ENCODE results near the gene DDT. TPM values are rescaled to one million over a fixed set of nuclear protein-coding genes. Genes with fewer than 3 reads are reported as not detected.
"Not testable (repeated sequence)": the region's sequence is repeated elsewhere in the genome, so short reads cannot be mapped to it uniquely, and the experiment has no call there.

DDT gene
- total RNA-seq, 1 experiment from 2014 or later: 42.0 TPM

- H3K9me2 ChIP-seq (ENCODE audit: insufficient read depth); POLR2A ChIA-PET (ENCODE audit: unreplicated experiment); intact Hi-C loops (cut with micrococcal nuclease; ENCODE audit: unreplicated experiment); H4K20me1 ChIP-seq (ENCODE audit: insufficient read depth); H3F3A ChIP-seq (ENCODE audit: insufficient read depth, low read depth); H3K4me2 ChIP-seq; H3K27ac ChIP-seq; CTCF ChIA-PET; H3K79me2 ChIP-seq (ENCODE audit: low read depth); H3K4me3 ChIP-seq; H3K27me3 ChIP-seq (ENCODE audit: insufficient read depth, low read depth); BruUV-seq (replicated peaks); H3K9me3 ChIP-seq (ENCODE audit: insufficient read depth, low read depth); H3K36me3 ChIP-seq (ENCODE audit: low read depth); H2AFZ ChIP-seq; H3K4me1 ChIP-seq (replicated peaks; ENCODE audit: insufficient read depth); DNase-seq: not testable (repeated sequence)
Measured at GRCh38 chr22:23947391-23947790, 26.9 kb downstream of the DDT start.

- H3K27ac ChIP-seq; H3K4me1 ChIP-seq (replicated peaks; ENCODE audit: insufficient read depth); POLR2A ChIA-PET (ENCODE audit: unreplicated experiment); H3K27me3 ChIP-seq (ENCODE audit: insufficient read depth, low read depth); H3F3A ChIP-seq (ENCODE audit: insufficient read depth, low read depth); intact Hi-C loops (cut with micrococcal nuclease; ENCODE audit: unreplicated experiment); H3K36me3 ChIP-seq (ENCODE audit: low read depth); H3K9me3 ChIP-seq (ENCODE audit: insufficient read depth, low read depth); H3K4me2 ChIP-seq; H2AFZ ChIP-seq; H3K9me2 ChIP-seq (ENCODE audit: insufficient read depth); H4K20me1 ChIP-seq (ENCODE audit: insufficient read depth); BruUV-seq (replicated peaks); CTCF ChIA-PET; H3K4me3 ChIP-seq; DNase-seq; H3K79me2 ChIP-seq (ENCODE audit: low read depth): not testable (repeated sequence)
Measured at GRCh38 chr22:23940166-23940565, 34.1 kb downstream of the DDT start.

GRCh38 chr22:23939017-23939357 lies 35.3 kb downstream of the DDT start:
- no peak overlapping the region for H3K4me3 ChIP-seq
- no peaks in the 10 kb centered on the region for H3K27me3 ChIP-seq (ENCODE audit: insufficient read depth, low read depth)
- no peaks in the 10 kb centered on the region for H4K20me1 ChIP-seq (ENCODE audit: insufficient read depth)
- CTCF ChIA-PET: no interaction called here
- no peaks in the 10 kb centered on the region for H3K36me3 ChIP-seq (ENCODE audit: low read depth)
- POLR2A ChIA-PET (ENCODE audit: unreplicated experiment): no interaction called here
- H3K27ac ChIP-seq: no peak overlapping the region
- TF ChIP-seq CTCF (conservative IDR thresholded peaks at IDR 0.05) (no peak), EZH2 (IDR thresholded peaks at IDR 0.05; ENCODE audit: low read depth) (no peak)
- H3K4me2 ChIP-seq: no peak overlapping the region
- intact Hi-C loops (cut with micrococcal nuclease; ENCODE audit: unreplicated experiment): no loop called here
- no peak overlapping the region for H2AFZ ChIP-seq
- DNase-seq: no peak
- H3K9me2 ChIP-seq (ENCODE audit: insufficient read depth): no peaks in the 10 kb centered on the region
- H3K4me1 ChIP-seq (replicated peaks; ENCODE audit: insufficient read depth): no peaks in the 10 kb centered on the region
- H3K79me2 ChIP-seq (ENCODE audit: low read depth): no peaks in the 10 kb centered on the region
- H3F3A ChIP-seq (ENCODE audit: insufficient read depth, low read depth): no peaks in the 10 kb centered on the region
- BruUV-seq (replicated peaks): no TSS peak
- H3K9me3 ChIP-seq (ENCODE audit: insufficient read depth, low read depth): no peaks in the 10 kb centered on the region

- Histone ChIP-seq H3K27me3 (ENCODE audit: insufficient read depth, low read depth) (no peaks in the 10 kb centered on the region), H2AFZ (no peak overlapping the region), H3F3A (ENCODE audit: insufficient read depth, low read depth) (no peaks in the 10 kb centered on the region), H3K9me2 (ENCODE audit: insufficient read depth) (no peaks in the 10 kb centered on the region), H3K4me1 (replicated peaks; ENCODE audit: insufficient read depth) (no peaks in the 10 kb centered on the region), H3K36me3 (ENCODE audit: low read depth) (no peaks in the 10 kb centered on the region), H3K27ac (no peak overlapping the region), H3K4me3 (no peak overlapping the region), H3K4me2 (no peak overlapping the region), H3K79me2 (ENCODE audit: low read depth) (no peaks in the 10 kb centered on the region), H3K9me3 (ENCODE audit: insufficient read depth, low read depth) (no peaks in the 10 kb centered on the region), H4K20me1 (ENCODE audit: insufficient read depth) (no peaks in the 10 kb centered on the region)
- intact Hi-C loops (cut with micrococcal nuclease; ENCODE audit: unreplicated experiment): no loop called here
- BruUV-seq (replicated peaks): no TSS peak
- no peak for DNase-seq
- TF ChIP-seq CTCF (conservative IDR thresholded peaks at IDR 0.05) (no peak), EZH2 (IDR thresholded peaks at IDR 0.05; ENCODE audit: low read depth) (no peak)
- ChIA-PET CTCF (no interaction called here), POLR2A (ENCODE audit: unreplicated experiment) (no interaction called here)
Measured at GRCh38 chr22:23938328-23939016, 35.8 kb downstream of the DDT start.

All from PC-9 (cell line).